HCT116 (cell line): ENCODE measurements around the gene HIVEP3. TPM values are rescaled to one million over a fixed set of nuclear protein-coding genes. Genes with fewer than 3 reads are reported as not detected.

Experiments
- ATAC-seq: fragments of 200-7000 bp; cut with Tn5 transposase; 2 replicates; pipeline ENCODE4 v1.9.1; 2020; ENCODE audit warnings: mild to moderate bottlenecking, moderate library complexity
- BruUV-seq: library from RNA; stranded (reverse); fragments of 400-500 nt; replicated peaks from 2 replicates; lab custom pipeline; 2021; lab: Mats Ljungman, UMichigan
- CTCF ChIA-PET: fragments of 300-600 bp; sonication (Branson Sonifier 250); formaldehyde crosslinking; loops from one replicate; lab custom pipeline; 2021; ENCODE audit warnings: antibody characterized with exemption; lab: Charles Lee
- POLR2A ChIA-PET: fragments of 300-600, 350-600 bp; sonication (Branson Sonifier 250); formaldehyde crosslinking; loops from one replicate; lab custom pipeline; 2021; ENCODE audit warnings: antibody characterized with exemption; lab: Charles Lee
- RAD21 ChIA-PET, 2 experiments: fragments of 300-600 bp; sonication (Branson Sonifier 250); formaldehyde crosslinking; loops; one replicate each; lab custom pipeline; 2023; ENCODE audit warnings: low total read pairs in 2 of 2; ENCODE audit not compliant: uncharacterized antibody in 2 of 2, unreplicated experiment in 2 of 2, low non-redundant PET in 1 of 2; lab: Charles Lee
- DNase-seq: peaks from one replicate; pipeline ENCODE4 v3.0.0-alpha.2; 2010; ENCODE audit warnings: low read depth, low spot score
- H2AFZ ChIP-seq: fragments of 200-600 bp; shearing (Covaris generic), sonication (generic); 2 replicates; pipeline ENCODE4 v1.6.1; 2017; ENCODE audit warnings: low read depth, mixed run types, mixed read lengths, antibody characterized with exemption, low read length; ENCODE audit not compliant: poor library complexity, severe bottlenecking
- H3K27ac ChIP-seq: 2 replicates; pipeline ENCODE4 v1.5.1; 2012; ENCODE audit warnings: low read depth, low read length
- H3K27me3 ChIP-seq: fragments of 200-600 bp; sonication (generic); 2 replicates; pipeline ENCODE4 v1.6.1; 2016; ENCODE audit warnings: mixed run types, low read length, mixed read lengths; ENCODE audit not compliant: insufficient read depth
- H3K36me3 ChIP-seq, 2 experiments: fragments of 200-500 bp in 1 of 2; fragments of 200-600 bp in 1 of 2; sonication (Bioruptor generic) in 1 of 2; sonication (generic) in 1 of 2; 2 replicates each; pipeline versions ENCODE4 v1.5.1 to v1.6.1; 2014 to 2016; ENCODE audit warnings: low read length in 2 of 2, inconsistent platforms in 1 of 2, mixed read lengths in 1 of 2, mixed run types in 1 of 2; ENCODE audit not compliant: insufficient read depth in 2 of 2, control insufficient read depth in 1 of 2
- H3K4me1 ChIP-seq, 2 experiments: fragments of 200-600 bp in 1 of 2; sonication (generic) in 1 of 2; 2 replicates each; pipeline versions ENCODE4 v1.5.1 to v1.6.1; 2012 to 2017; ENCODE audit warnings: low read length in 2 of 2, inconsistent platforms in 1 of 2, mild to moderate bottlenecking in 1 of 2, mixed read lengths in 1 of 2, mixed run types in 1 of 2, moderate library complexity in 1 of 2; ENCODE audit not compliant: insufficient read depth in 2 of 2, control insufficient read depth in 1 of 2
- H3K4me2 ChIP-seq: fragments of 200-600 bp; sonication (generic); 2 replicates; pipeline ENCODE4 v1.6.1; 2017; ENCODE audit warnings: mixed run types, low read length, mixed read lengths
- H3K4me3 ChIP-seq, 2 experiments: fragments of 200-600 bp in 1 of 2; sonication (generic) in 1 of 2; replicated peaks in 1 of 2; 2 replicates each; pipeline ENCODE4 v1.5.1; 2011 to 2016; ENCODE audit warnings: low read length in 2 of 2, control low read depth in 1 of 2, low read depth in 1 of 2, mild to moderate bottlenecking in 1 of 2, mixed read lengths in 1 of 2, mixed run types in 1 of 2
- H3K79me2 ChIP-seq: fragments of 200-600 bp; sonication (generic); 2 replicates; pipeline ENCODE4 v1.6.1; 2017; ENCODE audit warnings: mild to moderate bottlenecking, mixed run types, low read length, moderate library complexity, mixed read lengths; ENCODE audit not compliant: insufficient read depth
- H3K9ac ChIP-seq: fragments of 200-600 bp; sonication (generic); 2 replicates; pipeline ENCODE4 v1.6.1; 2016; ENCODE audit warnings: low read length, mixed read lengths
- H3K9me2 ChIP-seq: fragments of 200-600 bp; sonication (generic), shearing (Covaris generic); 2 replicates; pipeline ENCODE4 v1.6.1; 2017; ENCODE audit warnings: mixed run types, mild to moderate bottlenecking, moderate library complexity; ENCODE audit not compliant: insufficient read depth
- H3K9me3 ChIP-seq, 2 experiments: fragments of 200-500 bp in 1 of 2; fragments of 200-600 bp in 1 of 2; sonication (Bioruptor generic) in 1 of 2; sonication (generic) in 1 of 2; 2 replicates each; pipeline ENCODE4 v1.6.1; 2014 to 2017; ENCODE audit warnings: low read length in 2 of 2, mixed read lengths in 2 of 2, inconsistent platforms in 1 of 2, low read depth in 1 of 2, mild to moderate bottlenecking in 1 of 2, mixed run types in 1 of 2, moderate library complexity in 1 of 2; ENCODE audit not compliant: control insufficient read depth in 1 of 2, insufficient read depth in 1 of 2
- H4K20me1 ChIP-seq: fragments of 200-600 bp; sonication (generic), shearing (Covaris generic); 2 replicates; pipeline ENCODE4 v1.6.1; 2017; ENCODE audit warnings: mixed run types, mild to moderate bottlenecking, moderate library complexity; ENCODE audit not compliant: insufficient read depth
- ATF3 ChIP-seq: IDR thresholded peaks from 2 replicates; pipeline ENCODE4 v1.6.1; 2012
- CBX3 ChIP-seq: IDR thresholded peaks from 2 replicates; pipeline ENCODE4 v1.6.1; 2012; ENCODE audit warnings: low read depth
- CEBPB ChIP-seq: IDR thresholded peaks from 2 replicates; pipeline ENCODE4 v1.6.1; 2012; ENCODE audit warnings: low read depth
- EZH2 ChIP-seq: fragments of 200-600 bp; sonication (generic); IDR thresholded peaks from 2 replicates; pipeline ENCODE4 v1.6.1; 2017; ENCODE audit warnings: antibody characterized with exemption, mixed run types
- FOSL1 ChIP-seq: IDR thresholded peaks from 2 replicates; pipeline ENCODE4 v1.6.1; 2012; ENCODE audit warnings: low read depth
- POLR2A ChIP-seq: IDR thresholded peaks from 2 replicates; pipeline ENCODE4 v1.7.0; 2011; ENCODE audit warnings: borderline replicate concordance; ENCODE audit not compliant: insufficient read depth, insufficient read length; ENCODE audit errors: extremely low read depth
- RAD21 ChIP-seq: IDR thresholded peaks from 2 replicates; pipeline ENCODE4 v1.6.1; 2012; ENCODE audit warnings: low read depth, mild to moderate bottlenecking
- SP1 ChIP-seq: IDR thresholded peaks from 2 replicates; pipeline ENCODE4 v1.6.1; 2012; ENCODE audit warnings: low read depth
- TCF7L2 ChIP-seq: IDR thresholded peaks from 2 replicates; pipeline ENCODE4 v1.7.0; 2011; ENCODE audit warnings: borderline replicate concordance, inconsistent platforms; ENCODE audit not compliant: insufficient read depth, insufficient read length; ENCODE audit errors: extremely low read depth
- YY1 ChIP-seq: IDR thresholded peaks from 2 replicates; pipeline ENCODE4 v1.6.1; 2011; ENCODE audit warnings: low read length, low read depth, moderate library complexity, mild to moderate bottlenecking; ENCODE audit not compliant: insufficient replicate concordance; ENCODE audit errors: extremely low read depth
- ZBTB33 ChIP-seq: IDR thresholded peaks from 2 replicates; pipeline ENCODE4 v1.6.1; 2011; ENCODE audit warnings: mild to moderate bottlenecking, low read length, moderate library complexity; ENCODE audit not compliant: insufficient replicate concordance; ENCODE audit errors: extremely low read depth
- intact Hi-C: fragments of 100-400 bp; cut with micrococcal nuclease; formaldehyde crosslinking; loops from 2 replicates; pipeline ENCODE4 v1.10.0; 2022
- total RNA-seq: library from RNA; stranded (reverse); gene quantifications from one replicate; pipeline ENCODE4 v1.2.1, GENCODE V29; 2021; ENCODE audit not compliant: unreplicated experiment

Gene HIVEP3
- total RNA-seq, 1 experiment from 2014 or later, result 7.1 TPM

GRCh38 chr1:41931578-41931977, 12.9 kb upstream of the HIVEP3 start:
- H3K27ac ChIP-seq, result no peak overlapping the region
- no peaks in the 10 kb centered on the region for H3K79me2 ChIP-seq
- no peak for DNase-seq
- H3K27me3 ChIP-seq, result no peaks in the 10 kb centered on the region
- no peak overlapping the region for H2AFZ ChIP-seq
- intact Hi-C loops, result no loop called here
- no peak overlapping the region for H3K9ac ChIP-seq
- ChIA-PET POLR2A (no interaction called here), CTCF (no interaction called here), RAD21 (no interaction called here)
- H3K9me2 ChIP-seq, result no peaks in the 10 kb centered on the region
- BruUV-seq, result no TSS peak
- TF ChIP-seq YY1 (no peak), TCF7L2 (no peak), RAD21 (no peak), ZBTB33 (no peak), EZH2 (no peak), SP1 (no peak), POLR2A (no peak), ATF3 (no peak), CEBPB (no peak), FOSL1 (no peak), CBX3 (no peak)
- no peak overlapping the region for H3K4me2 ChIP-seq
- no peak overlapping the region for H3K4me3 ChIP-seq
- H3K4me1 ChIP-seq, result peaks cover 14 to 15% of the 10 kb centered on the region in 2 experiments
- no peaks in the 10 kb centered on the region for H3K36me3 ChIP-seq
- ATAC-seq, result no peak
- H4K20me1 ChIP-seq, result no peaks in the 10 kb centered on the region
- H3K9me3 ChIP-seq, result no peaks in the 10 kb centered on the region; a peak in 1 of 4 replicates
